Measurements from ENCODE around the gene FCF1.
A peak's percentile ranks its signal among the peaks of the same experiment; 100 is the strongest.

FCF1 gene

GRCh38 chr14:74712499-74713394, at the start of gene FCF1, which contains the start of gene AREL1:
Gene FCF1, plus strand, starts transcription at chr14:74713144. Its CDS starts 54 bp downstream, at chr14:74713198.
Gene AREL1, minus strand, starts transcription at chr14:74713080. Its CDS starts 27,465 bp downstream, at chr14:74685615.
- DNase-seq (ENCODE audit: low read depth): peak; percentile 59

- no peak for DNase-seq (ENCODE audit: low read depth)
Measured at GRCh38 chr14:74663884-74664283, 49.1 kb upstream of the FCF1 start.

GRCh38 chr14:74664717-74665116, 48.2 kb upstream of the FCF1 start:
- DNase-seq (ENCODE audit: low read depth): no peak

- no peak for DNase-seq (ENCODE audit: low read depth)
Measured at GRCh38 chr14:74667758-74668157, 45.2 kb upstream of the FCF1 start.

- DNase-seq (ENCODE audit: low read depth): no peak
Measured at GRCh38 chr14:74669256-74669655, 43.7 kb upstream of the FCF1 start.

- DNase-seq (ENCODE audit: low read depth): no peak
Measured at GRCh38 chr14:74669846-74670245, 43.1 kb upstream of the FCF1 start.

GRCh38 chr14:74670726-74671411, 42.1 kb upstream of the FCF1 start:
- DNase-seq (ENCODE audit: low read depth): no peak

GRCh38 chr14:74671789-74672188, 41.2 kb upstream of the FCF1 start:
- DNase-seq (ENCODE audit: low read depth): no peak

GRCh38 chr14:74673768-74674167, 39.2 kb upstream of the FCF1 start:
- no peak for DNase-seq (ENCODE audit: low read depth)

- no peak for DNase-seq (ENCODE audit: low read depth)
Measured at GRCh38 chr14:74675219-74675618, 37.7 kb upstream of the FCF1 start.

GRCh38 chr14:74682169-74682952, 30.6 kb upstream of the FCF1 start:
- no peak for DNase-seq (ENCODE audit: low read depth)

GRCh38 chr14:74683406-74683805, 29.5 kb upstream of the FCF1 start:
- DNase-seq (ENCODE audit: low read depth): no peak

GRCh38 chr14:74684434-74684833, 28.5 kb upstream of the FCF1 start:
- DNase-seq (ENCODE audit: low read depth): no peak

- DNase-seq (ENCODE audit: low read depth): no peak
Measured at GRCh38 chr14:74685056-74685455, 27.9 kb upstream of the FCF1 start.

- no peak for DNase-seq (ENCODE audit: low read depth)
Measured at GRCh38 chr14:74685921-74686678, 26.8 kb upstream of the FCF1 start.

- DNase-seq (ENCODE audit: low read depth): no peak
Measured at GRCh38 chr14:74691456-74691855, 21.5 kb upstream of the FCF1 start.

- DNase-seq (ENCODE audit: low read depth): no peak
Measured at GRCh38 chr14:74693191-74693590, 19.8 kb upstream of the FCF1 start.

- no peak for DNase-seq (ENCODE audit: low read depth)
Measured at GRCh38 chr14:74695406-74695805, 17.5 kb upstream of the FCF1 start.

- DNase-seq (ENCODE audit: low read depth): no peak
Measured at GRCh38 chr14:74697011-74697410, 15.9 kb upstream of the FCF1 start.

GRCh38 chr14:74697543-74697942, 15.4 kb upstream of the FCF1 start:
- no peak for DNase-seq (ENCODE audit: low read depth)

GRCh38 chr14:74697976-74698375, 15.0 kb upstream of the FCF1 start:
- no peak for DNase-seq (ENCODE audit: low read depth)

- DNase-seq (ENCODE audit: low read depth): no peak
Measured at GRCh38 chr14:74698465-74698864, 14.5 kb upstream of the FCF1 start.
